GM12891 (cell line): Measurements from ENCODE around the gene OR8U1.

Experiments
- PAX5 ChIP-seq: IDR thresholded peaks from 2 replicates; pipeline ENCODE4 v1.6.1; 2011; ENCODE audit warnings: low read length, moderate library complexity, mild to moderate bottlenecking; ENCODE audit not compliant: insufficient read depth, severe bottlenecking
- POLR2A ChIP-seq: IDR thresholded peaks from 2 replicates; pipeline ENCODE4 v1.6.1; 2011; ENCODE audit warnings: low read depth, low read length, control low read depth
- POLR2AphosphoS5 ChIP-seq: IDR thresholded peaks from 2 replicates; pipeline ENCODE4 v1.6.1; 2011; ENCODE audit warnings: low read depth, low read length, control low read depth
- POU2F2 ChIP-seq: IDR thresholded peaks from 2 replicates; pipeline ENCODE4 v1.6.1; 2011; ENCODE audit warnings: low read depth, mild to moderate bottlenecking, control low read depth, low read length, moderate library complexity
- SPI1 ChIP-seq: IDR thresholded peaks from 2 replicates; pipeline ENCODE4 v1.6.1; 2011; ENCODE audit warnings: low read depth, low read length, control low read depth
- TAF1 ChIP-seq: IDR thresholded peaks from 2 replicates; pipeline ENCODE4 v1.6.1; 2011; ENCODE audit warnings: low read depth, low read length, control low read depth

DNA sequence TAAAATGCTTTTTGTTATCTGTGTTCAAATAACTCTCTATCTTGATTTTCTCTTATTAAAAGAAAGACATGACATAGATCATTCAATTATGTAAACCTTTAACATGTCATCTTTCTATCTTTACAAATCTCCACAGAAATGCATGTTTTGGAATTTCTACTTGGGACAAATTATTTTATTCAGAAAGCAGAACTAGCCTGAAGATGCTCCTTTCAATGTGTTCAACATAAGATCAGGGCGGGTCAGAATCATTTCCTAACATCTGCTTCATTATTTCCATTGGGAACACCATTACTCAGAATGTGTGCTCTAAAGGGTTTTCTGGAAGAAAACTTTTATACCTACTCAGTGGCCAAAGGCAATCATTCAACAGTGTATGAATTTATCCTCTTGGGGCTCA lies 37.0 kb downstream of the OR8U1 start, which contains the start of gene OR5AL1:
- no peak for TF ChIP-seq POLR2A
- no peak for TF ChIP-seq POLR2AphosphoS5
- TF ChIP-seq TAF1 = no peak
- TF ChIP-seq SPI1 = no peak
- no peak for TF ChIP-seq PAX5
- no peak for TF ChIP-seq POU2F2
